Peyer's patch (tissue), 4 donors: Measurements from ENCODE around the gene USH1G. TPM values are rescaled to one million over a fixed set of nuclear protein-coding genes. Genes with fewer than 3 reads are reported as not detected.

Experiments used
- DNase-seq, 3 donors: peaks; one replicate each; pipeline ENCODE4 v3.0.0-alpha.2; 2017 to 2019
- H3K27ac ChIP-seq, 4 donors: fragments of 200-600 bp; sonication (generic); one replicate each; pipeline ENCODE4 v1.5.1; 2016 to 2019
- H3K27me3 ChIP-seq, 2 donors: fragments of 200-600 bp; sonication (generic); one replicate each; pipeline ENCODE4 v1.5.1; 2019
- H3K36me3 ChIP-seq, 3 donors: fragments of 200-600 bp; sonication (generic); one replicate each; pipeline ENCODE4 v1.5.1; 2016 to 2019
- H3K4me1 ChIP-seq, 4 donors: fragments of 200-600 bp; sonication (generic); one replicate each; pipeline ENCODE4 v1.5.1; 2016 to 2019
- H3K4me3 ChIP-seq, 4 donors: fragments of 200-600 bp; sonication (generic); 1 replicate in 3 of 4; 2 replicates in 1 of 4; pipeline ENCODE4 v1.5.1; 2016 to 2019; ENCODE audit warnings: mild to moderate bottlenecking in 1 of 4
- H3K9me3 ChIP-seq, 4 donors: fragments of 200-600 bp; sonication (generic); one replicate each; pipeline ENCODE4 v1.5.1; 2016 to 2019; ENCODE audit warnings: mild to moderate bottlenecking in 1 of 4
- POLR2A ChIP-seq, 2 donors: fragments of 450-650 bp; IDR thresholded peaks; one replicate each; pipeline ENCODE4 v1.5.1; 2017; ENCODE audit warnings: antibody characterized with exemption in 2 of 2, mild to moderate bottlenecking in 2 of 2, moderate library complexity in 2 of 2
- total RNA-seq, 4 donors: library from RNA; depleted of rRNA; stranded (reverse); fragments of >200 nt; gene quantifications; one replicate each; pipeline ENCODE4 v1.1.0, GENCODE V29; 2016
- TF ChIP-seq, protein P1 (sequence below), 6 experiments: fragments of 450-650 bp in 4 of 6; fragments of 200-600 bp in 2 of 6; sonication (generic) in 1 of 6; IDR thresholded peaks; one replicate each; pipeline ENCODE4 v1.5.1; 2017 to 2019; ENCODE audit warnings: antibody characterized with exemption in 6 of 6, mild to moderate bottlenecking in 3 of 6, moderate library complexity in 1 of 6

Gene USH1G
- total RNA-seq, 4 donors from 2014 or later, result 1.6 to 3.7 (median 2.3) TPM; not detected in 1

- TF ChIP-seq, protein P1, sequence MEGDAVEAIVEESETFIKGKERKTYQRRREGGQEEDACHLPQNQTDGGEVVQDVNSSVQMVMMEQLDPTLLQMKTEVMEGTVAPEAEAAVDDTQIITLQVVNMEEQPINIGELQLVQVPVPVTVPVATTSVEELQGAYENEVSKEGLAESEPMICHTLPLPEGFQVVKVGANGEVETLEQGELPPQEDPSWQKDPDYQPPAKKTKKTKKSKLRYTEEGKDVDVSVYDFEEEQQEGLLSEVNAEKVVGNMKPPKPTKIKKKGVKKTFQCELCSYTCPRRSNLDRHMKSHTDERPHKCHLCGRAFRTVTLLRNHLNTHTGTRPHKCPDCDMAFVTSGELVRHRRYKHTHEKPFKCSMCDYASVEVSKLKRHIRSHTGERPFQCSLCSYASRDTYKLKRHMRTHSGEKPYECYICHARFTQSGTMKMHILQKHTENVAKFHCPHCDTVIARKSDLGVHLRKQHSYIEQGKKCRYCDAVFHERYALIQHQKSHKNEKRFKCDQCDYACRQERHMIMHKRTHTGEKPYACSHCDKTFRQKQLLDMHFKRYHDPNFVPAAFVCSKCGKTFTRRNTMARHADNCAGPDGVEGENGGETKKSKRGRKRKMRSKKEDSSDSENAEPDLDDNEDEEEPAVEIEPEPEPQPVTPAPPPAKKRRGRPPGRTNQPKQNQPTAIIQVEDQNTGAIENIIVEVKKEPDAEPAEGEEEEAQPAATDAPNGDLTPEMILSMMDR (IDR thresholded peaks at IDR 0.05), result no peak
- no peak for TF ChIP-seq POLR2A (IDR thresholded peaks at IDR 0.05)
- Histone ChIP-seq H3K36me3 (no peaks in the 10 kb centered on the region), H3K27me3 (no peaks in the 10 kb centered on the region), H3K4me1 (peaks cover 0 to 30% (median 0%) of the 10 kb centered on the region in 4 donors), H3K27ac (peak overlapping the region in 1 of 4 donors; percentile 93), H3K4me3 (no peak overlapping the region), H3K9me3 (no peaks in the 10 kb centered on the region)
- no peak for DNase-seq
Measured at GRCh38 chr17:74954665-74955421, 31.8 kb upstream of the USH1G start.

GRCh38 chr17:74954115-74954514 is 31.1 kb upstream of the USH1G start:
- TF ChIP-seq, protein P1 (IDR thresholded peaks at IDR 0.05), result no peak
- TF ChIP-seq POLR2A (IDR thresholded peaks at IDR 0.05), result no peak
- no peaks in the 10 kb centered on the region for H3K27me3 ChIP-seq
- DNase-seq, result no peak
- no peak overlapping the region for H3K4me3 ChIP-seq
- no peaks in the 10 kb centered on the region for H3K9me3 ChIP-seq
- no peaks in the 10 kb centered on the region for H3K36me3 ChIP-seq
- peak overlapping the region in 3 of 4 donors; percentile 14 to 93 (median 92) for H3K27ac ChIP-seq
- peaks cover 0 to 30% (median 0%) of the 10 kb centered on the region in 4 donors for H3K4me1 ChIP-seq

DNA sequence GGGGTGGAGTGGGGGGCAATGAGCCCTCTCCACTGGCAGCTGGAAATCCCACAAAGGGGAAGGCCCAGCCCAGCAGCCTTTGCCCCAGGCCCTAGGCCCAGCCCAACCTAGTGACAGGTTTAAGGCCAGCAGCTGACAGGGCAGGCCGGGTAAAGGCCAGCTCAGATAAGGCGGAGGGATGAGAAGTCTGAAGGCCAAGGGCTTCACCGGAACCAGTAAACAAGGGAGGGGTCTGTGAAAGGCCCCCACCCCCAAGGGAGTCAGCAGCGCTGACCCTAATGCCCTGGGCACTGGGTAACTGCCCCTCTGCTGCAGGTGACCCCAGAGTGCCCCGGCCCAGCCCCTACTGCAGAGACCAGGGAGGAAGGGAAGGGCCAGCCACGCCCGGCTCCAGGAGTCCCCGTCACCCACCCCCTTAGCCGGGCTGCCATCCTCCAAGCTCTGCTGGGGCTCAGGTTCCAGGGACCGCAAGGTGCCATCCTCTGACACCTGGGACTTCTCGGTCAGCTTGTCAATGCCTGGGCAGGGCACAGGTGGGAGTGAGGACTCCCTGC is 30.2 kb upstream of the USH1G start:
- Histone ChIP-seq H3K4me3 (peak overlapping the region in 1 of 4 donors; percentile 25), H3K9me3 (no peaks in the 10 kb centered on the region), H3K27ac (peak overlapping the region in 3 of 4 donors; percentile 75 to 93 (median 92)), H3K4me1 (peaks cover 0 to 30% (median 0%) of the 10 kb centered on the region in 4 donors), H3K27me3 (no peaks in the 10 kb centered on the region), H3K36me3 (no peaks in the 10 kb centered on the region)
- peak in 1 of 2 donors; percentile 19 for TF ChIP-seq POLR2A (IDR thresholded peaks at IDR 0.05)
- TF ChIP-seq, protein P1 (IDR thresholded peaks at IDR 0.05), result no peak
- DNase-seq, result peak in 2 of 3 donors; percentile 80 to 83

- Histone ChIP-seq H3K4me3 (peak overlapping the region in 1 of 4 donors; percentile 25), H3K27me3 (no peaks in the 10 kb centered on the region), H3K9me3 (no peaks in the 10 kb centered on the region), H3K4me1 (peaks cover 0 to 30% (median 0%) of the 10 kb centered on the region in 4 donors), H3K27ac (peak overlapping the region in 3 of 4 donors; percentile 75 to 93 (median 92)), H3K36me3 (no peaks in the 10 kb centered on the region)
- peak in 1 of 2 donors; percentile 31 for TF ChIP-seq POLR2A (IDR thresholded peaks at IDR 0.05)
- TF ChIP-seq, protein P1 (IDR thresholded peaks at IDR 0.05), result no peak
- peak in 2 of 3 donors; percentile 80 to 82 for DNase-seq
Measured at GRCh38 chr17:74952431-74953133, 29.5 kb upstream of the USH1G start.

GRCh38 chr17:74951680-74952421 is 28.8 kb upstream of the USH1G start:
- no peaks in the 10 kb centered on the region for H3K9me3 ChIP-seq
- no peak for TF ChIP-seq POLR2A (IDR thresholded peaks at IDR 0.05)
- TF ChIP-seq, protein P1 (IDR thresholded peaks at IDR 0.05), result no peak
- DNase-seq, result no peak
- peak overlapping the region in 1 of 4 donors; percentile 22 for H3K4me3 ChIP-seq
- no peaks in the 10 kb centered on the region for H3K36me3 ChIP-seq
- H3K4me1 ChIP-seq, result peaks cover 0 to 30% (median 0%) of the 10 kb centered on the region in 4 donors
- H3K27ac ChIP-seq, result peak overlapping the region in 3 of 4 donors; percentile 75 to 93 (median 92)
- no peaks in the 10 kb centered on the region for H3K27me3 ChIP-seq
